Panc1 (cell line): ENCODE data around the gene FAM107B. TPM values are rescaled to one million over a fixed set of nuclear protein-coding genes. Genes with fewer than 3 reads are reported as not detected.

ENCODE experiments used
- ATAC-seq: fragments of 200-7000 bp; cut with Tn5 transposase; 2 replicates; pipeline ENCODE4 v1.9.1; 2020; ENCODE audit warnings: mild to moderate bottlenecking, moderate library complexity
- BruUV-seq: library from RNA; stranded (reverse); fragments of 400-500 nt; replicated peaks from 2 replicates; lab custom pipeline; 2021; lab: Mats Ljungman, UMichigan
- CTCF ChIA-PET: fragments of 300-600 bp; sonication (Branson Sonifier 250); formaldehyde crosslinking; loops from one replicate; lab custom pipeline; 2022; ENCODE audit warnings: antibody characterized with exemption; lab: Charles Lee
- POLR2A ChIA-PET: fragments of 300-600 bp; sonication (Branson Sonifier 250); formaldehyde crosslinking; loops from one replicate; lab custom pipeline; 2022; ENCODE audit warnings: antibody characterized with exemption; lab: Charles Lee
- DNase-seq: peaks from one replicate; pipeline ENCODE4 v3.0.0-alpha.2; 2010; ENCODE audit warnings: low read depth, low spot score
- H3K27ac ChIP-seq: 2 replicates; pipeline ENCODE4 v1.5.1; 2011; ENCODE audit warnings: mild to moderate bottlenecking, low read length, inconsistent platforms
- H3K27me3 ChIP-seq: fragments of 200-500 bp; sonication (Bioruptor generic); 2 replicates; pipeline ENCODE4 v1.6.0; 2014; ENCODE audit warnings: low read length, inconsistent platforms; ENCODE audit not compliant: control insufficient read depth, insufficient read depth
- H3K36me3 ChIP-seq: fragments of 200-500 bp; sonication (Bioruptor generic); 2 replicates; pipeline ENCODE4 v1.5.1; 2014; ENCODE audit warnings: inconsistent platforms, mild to moderate bottlenecking, low read length, moderate library complexity; ENCODE audit not compliant: control insufficient read depth, insufficient read depth
- H3K4me1 ChIP-seq: 2 replicates; pipeline ENCODE4 v1.5.1; 2011; ENCODE audit warnings: inconsistent platforms, mild to moderate bottlenecking, low read length, moderate library complexity; ENCODE audit not compliant: control insufficient read depth, insufficient read depth
- H3K4me3 ChIP-seq, 2 experiments: 2 replicates each; pipeline ENCODE4 v1.5.1; 2011 to 2012; ENCODE audit warnings: low read depth in 2 of 2, low read length in 2 of 2, mild to moderate bottlenecking in 2 of 2, inconsistent platforms in 1 of 2, moderate library complexity in 1 of 2
- H3K9me3 ChIP-seq: fragments of 200-500 bp; sonication (Bioruptor generic); 2 replicates; pipeline ENCODE4 v1.5.1; 2014; ENCODE audit warnings: low read depth, mild to moderate bottlenecking, inconsistent platforms, low read length, moderate library complexity; ENCODE audit not compliant: control insufficient read depth, insufficient read depth
- CTCF ChIP-seq: fragments of 450-650 bp; IDR thresholded peaks from 2 replicates; pipeline ENCODE4 v1.5.1; 2017; ENCODE audit warnings: mild to moderate bottlenecking
- POLR2AphosphoS5 ChIP-seq: IDR thresholded peaks from 2 replicates; pipeline ENCODE4 v1.6.1; 2012; ENCODE audit warnings: mild to moderate bottlenecking, low read depth, low read length, moderate library complexity
- SIN3A ChIP-seq: IDR thresholded peaks from 2 replicates; pipeline ENCODE4 v1.6.1; 2012; ENCODE audit warnings: low read depth, mild to moderate bottlenecking, low read length, moderate library complexity, borderline replicate concordance; ENCODE audit not compliant: insufficient read depth
- TCF7L2 ChIP-seq: IDR thresholded peaks from 2 replicates; pipeline ENCODE4 v1.6.1; 2011; ENCODE audit warnings: mild to moderate bottlenecking, low read depth, low read length, inconsistent platforms
- in situ Hi-C: cut with HindIII; loops from 2 replicates; pipeline ENCODE4 v1.10.0; 2016; ENCODE audit warnings: low sequenced_read_pairs, low pct_unique_long_range_greater_than_20kb
- intact Hi-C: fragments of 100-400 bp; cut with micrococcal nuclease; formaldehyde crosslinking; loops from one replicate; pipeline ENCODE4 v1.10.0; 2022; ENCODE audit not compliant: unreplicated experiment
- total RNA-seq: library from RNA; stranded (reverse); gene quantifications from one replicate; pipeline ENCODE4 v1.2.1, GENCODE V29; 2021; ENCODE audit not compliant: unreplicated experiment
- TF ChIP-seq, protein P1 (sequence below), 2 experiments: IDR thresholded peaks; 2 replicates each; pipeline ENCODE4 v1.6.1; 2011 to 2012; ENCODE audit warnings: low read depth in 2 of 2, control low read depth in 1 of 2, low read length in 1 of 2, mild to moderate bottlenecking in 1 of 2, moderate library complexity in 1 of 2; ENCODE audit not compliant: insufficient read depth in 1 of 2

Gene FAM107B
- total RNA-seq, 1 experiment from 2014 or later, result 13.4 TPM

GRCh38 chr10:14557567-14557966 is 217.1 kb downstream of the FAM107B start:
- TF ChIP-seq, protein P1, sequence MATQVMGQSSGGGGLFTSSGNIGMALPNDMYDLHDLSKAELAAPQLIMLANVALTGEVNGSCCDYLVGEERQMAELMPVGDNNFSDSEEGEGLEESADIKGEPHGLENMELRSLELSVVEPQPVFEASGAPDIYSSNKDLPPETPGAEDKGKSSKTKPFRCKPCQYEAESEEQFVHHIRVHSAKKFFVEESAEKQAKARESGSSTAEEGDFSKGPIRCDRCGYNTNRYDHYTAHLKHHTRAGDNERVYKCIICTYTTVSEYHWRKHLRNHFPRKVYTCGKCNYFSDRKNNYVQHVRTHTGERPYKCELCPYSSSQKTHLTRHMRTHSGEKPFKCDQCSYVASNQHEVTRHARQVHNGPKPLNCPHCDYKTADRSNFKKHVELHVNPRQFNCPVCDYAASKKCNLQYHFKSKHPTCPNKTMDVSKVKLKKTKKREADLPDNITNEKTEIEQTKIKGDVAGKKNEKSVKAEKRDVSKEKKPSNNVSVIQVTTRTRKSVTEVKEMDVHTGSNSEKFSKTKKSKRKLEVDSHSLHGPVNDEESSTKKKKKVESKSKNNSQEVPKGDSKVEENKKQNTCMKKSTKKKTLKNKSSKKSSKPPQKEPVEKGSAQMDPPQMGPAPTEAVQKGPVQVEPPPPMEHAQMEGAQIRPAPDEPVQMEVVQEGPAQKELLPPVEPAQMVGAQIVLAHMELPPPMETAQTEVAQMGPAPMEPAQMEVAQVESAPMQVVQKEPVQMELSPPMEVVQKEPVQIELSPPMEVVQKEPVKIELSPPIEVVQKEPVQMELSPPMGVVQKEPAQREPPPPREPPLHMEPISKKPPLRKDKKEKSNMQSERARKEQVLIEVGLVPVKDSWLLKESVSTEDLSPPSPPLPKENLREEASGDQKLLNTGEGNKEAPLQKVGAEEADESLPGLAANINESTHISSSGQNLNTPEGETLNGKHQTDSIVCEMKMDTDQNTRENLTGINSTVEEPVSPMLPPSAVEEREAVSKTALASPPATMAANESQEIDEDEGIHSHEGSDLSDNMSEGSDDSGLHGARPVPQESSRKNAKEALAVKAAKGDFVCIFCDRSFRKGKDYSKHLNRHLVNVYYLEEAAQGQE (IDR thresholded peaks at IDR 0.05; ENCODE audit: insufficient read depth in 1 of 2, low read depth in 2 of 2, low read length in 1 of 2), result no peak
- no peak for TF ChIP-seq POLR2AphosphoS5
- TF ChIP-seq CTCF, result no peak
- TF ChIP-seq SIN3A, result no peak
- no peak for TF ChIP-seq TCF7L2
- no peaks in the 10 kb centered on the region for H3K36me3 ChIP-seq

DNA sequence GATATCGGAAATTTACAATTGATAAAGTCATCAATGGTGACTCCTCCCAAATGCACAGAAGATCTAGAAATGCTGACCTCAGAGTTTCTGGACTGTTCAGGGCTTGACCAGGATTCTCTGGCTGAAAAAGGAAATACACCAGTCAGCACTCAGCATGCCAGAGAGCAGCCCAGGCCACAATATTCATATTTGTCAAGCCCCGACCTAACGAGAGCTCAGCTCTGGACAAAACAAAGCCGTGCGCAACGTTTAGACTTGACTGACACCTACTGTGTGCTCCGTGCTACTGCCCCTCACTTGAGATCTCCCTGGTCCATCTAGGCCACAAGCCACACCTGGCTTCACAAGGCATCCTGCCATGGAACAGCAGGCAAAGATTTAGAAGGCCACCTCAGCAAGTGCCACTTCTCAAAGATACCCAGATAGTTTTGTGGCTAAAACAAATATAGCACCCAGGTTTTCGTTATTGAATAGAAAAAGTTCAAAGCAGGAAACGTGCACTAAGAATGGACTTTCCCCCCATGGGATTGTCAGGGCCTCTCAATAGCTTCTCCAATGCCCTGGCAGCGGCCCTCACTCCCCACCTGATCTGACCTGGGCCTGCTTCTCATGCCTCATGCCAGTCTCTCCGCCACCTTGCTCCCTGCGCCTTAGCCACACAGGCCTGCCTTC is 218.3 kb downstream of the FAM107B start:
- no peaks in the 10 kb centered on the region for H3K9me3 ChIP-seq
- ChIA-PET POLR2A (no interaction called here), CTCF (no interaction called here)
- in situ Hi-C loops, result no loop called here
- intact Hi-C loops, result no loop called here
- no peak overlapping the region for H3K4me3 ChIP-seq
- H3K27me3 ChIP-seq, result no peaks in the 10 kb centered on the region
- BruUV-seq, result no TSS peak
- ATAC-seq, result peak; percentile 58; the same call in 1 of the 2 replicates
- H3K27ac ChIP-seq, result no peak overlapping the region
- TF ChIP-seq, protein P1 (IDR thresholded peaks at IDR 0.05; ENCODE audit: insufficient read depth in 1 of 2, low read depth in 2 of 2, low read length in 1 of 2), result no peak
- TF ChIP-seq CTCF, result peak; percentile 38
- no peak for DNase-seq
- H3K4me1 ChIP-seq, result no peaks in the 10 kb centered on the region
- no peaks in the 10 kb centered on the region for H3K36me3 ChIP-seq

More at GRCh38 chr10:14557567-14557966, 217.1 kb downstream of the FAM107B start:
- ChIA-PET CTCF (no interaction called here), POLR2A (no interaction called here)
- DNase-seq (no peak), ATAC-seq (no peak)
- no TSS peak for BruUV-seq
- H3K4me1 ChIP-seq, result no peaks in the 10 kb centered on the region
- H3K27ac ChIP-seq, result no peak overlapping the region
- no peaks in the 10 kb centered on the region for H3K27me3 ChIP-seq
- intact Hi-C loops, result no loop called here
- H3K9me3 ChIP-seq, result no peaks in the 10 kb centered on the region
- in situ Hi-C loops, result no loop called here
- H3K4me3 ChIP-seq, result no peak overlapping the region
